ENCODE data around the gene BLTP1.
"Not testable (repeated sequence)": the region's sequence is repeated elsewhere in the genome, so short reads cannot be mapped to it uniquely, and the experiment has no call there.

The BLTP1 gene

GRCh38 chr4:122151982-122152710 lies at the start of gene BLTP1:
Gene BLTP1 (plus strand): TSS chr4:122152331. CDS start chr4:122170648, 18,317 bp downstream.
- DNase-seq, result peak; percentile 72 to 88

- no peak for DNase-seq
Measured at GRCh38 chr4:122104184-122104583, 47.9 kb upstream of the BLTP1 start.

- no peak for DNase-seq
Measured at GRCh38 chr4:122107680-122108079, 44.5 kb upstream of the BLTP1 start.

GRCh38 chr4:122110304-122110703 lies 41.8 kb upstream of the BLTP1 start:
- DNase-seq, result not testable (repeated sequence)

- DNase-seq, result no peak
Measured at GRCh38 chr4:122117743-122118142, 34.4 kb upstream of the BLTP1 start.

GRCh38 chr4:122118243-122118642 lies 33.9 kb upstream of the BLTP1 start:
- DNase-seq, result no peak

- no peak for DNase-seq
Measured at GRCh38 chr4:122119739-122120138, 32.4 kb upstream of the BLTP1 start.

- no peak for DNase-seq
Measured at GRCh38 chr4:122121593-122121992, 30.5 kb upstream of the BLTP1 start.

GRCh38 chr4:122122083-122122482 lies 30.0 kb upstream of the BLTP1 start:
- no peak for DNase-seq

- DNase-seq, result no peak
Measured at GRCh38 chr4:122129061-122129460, 23.1 kb upstream of the BLTP1 start.

- DNase-seq, result no peak
Measured at GRCh38 chr4:122131562-122132157, 20.5 kb upstream of the BLTP1 start.

GRCh38 chr4:122132891-122133290 lies 19.2 kb upstream of the BLTP1 start:
- no peak for DNase-seq

- DNase-seq, result no peak
Measured at GRCh38 chr4:122139139-122139538, 13.0 kb upstream of the BLTP1 start.

- DNase-seq, result no peak
Measured at GRCh38 chr4:122140834-122141233, 11.3 kb upstream of the BLTP1 start.

GRCh38 chr4:122142687-122143086 lies 9.4 kb upstream of the BLTP1 start:
- no peak for DNase-seq

GRCh38 chr4:122146652-122147051 lies 5.5 kb upstream of the BLTP1 start:
- DNase-seq, result no peak

GRCh38 chr4:122150931-122151330 lies 1.2 kb upstream of the BLTP1 start:
- DNase-seq, result peak; percentile 87 to 92

- DNase-seq, result peak; percentile 29 to 48
Measured at GRCh38 chr4:122152711-122153226, 638 bp downstream of the BLTP1 start.

- DNase-seq, result peak in 1 of 2 donors; percentile 9
Measured at GRCh38 chr4:122156819-122157218, 4.7 kb downstream of the BLTP1 start.

- no peak for DNase-seq
Measured at GRCh38 chr4:122163301-122163700, 11.2 kb downstream of the BLTP1 start.

- peak; percentile 10 to 30 for DNase-seq
Measured at GRCh38 chr4:122163767-122164166, 11.6 kb downstream of the BLTP1 start.

- DNase-seq, result no peak
Measured at GRCh38 chr4:122167369-122167768, 15.2 kb downstream of the BLTP1 start.

- DNase-seq, result no peak
Measured at GRCh38 chr4:122170775-122171174, 18.6 kb downstream of the BLTP1 start.

- no peak for DNase-seq
Measured at GRCh38 chr4:122171323-122171722, 19.2 kb downstream of the BLTP1 start.

Measured in inflammatory macrophage treated with lipopolysaccharide for 1 hour (primary cell).